Tibial nerve (tissue), 4 donors: ENCODE data around the gene UBE2D3.

Experiments used
- CTCF ChIP-seq, 5 experiments: fragments of 200-600 bp in 3 of 5; fragments of 450-650 bp in 2 of 5; sonication (generic) in 3 of 5; IDR thresholded peaks; one replicate each; pipeline ENCODE4 v1.5.1; 2016 to 2019; ENCODE audit warnings: antibody characterized with exemption in 5 of 5, mild to moderate bottlenecking in 3 of 5, moderate library complexity in 2 of 5
- EP300 ChIP-seq, 2 donors: sonication (generic); formaldehyde crosslinking; IDR thresholded peaks; one replicate each; pipeline ENCODE4 v1.6.1; 2017; ENCODE audit warnings: antibody characterized with exemption in 2 of 2, mild to moderate bottlenecking in 1 of 2
- POLR2A ChIP-seq, 2 donors: fragments of 450-650 bp; IDR thresholded peaks; one replicate each; pipeline ENCODE4 v1.6.1; 2017; ENCODE audit warnings: antibody characterized with exemption in 2 of 2, mild to moderate bottlenecking in 2 of 2, moderate library complexity in 2 of 2

- TF ChIP-seq POLR2A (IDR thresholded peaks at IDR 0.05) (no peak), CTCF (IDR thresholded peaks at IDR 0.05) (no peak), EP300 (IDR thresholded peaks at IDR 0.05) (no peak)
These were observed 67.3 kb downstream of the UBE2D3 start for GRCh38 chr4:102759831-102760644.
